ENCODE data around the gene CDC14B.

- TF ChIP-seq POLR2AphosphoS5 (IDR thresholded peaks at IDR 0.05; ENCODE audit: borderline replicate concordance, low read depth, low read length) (no peak), EZH2 (IDR thresholded peaks at IDR 0.05) (no peak), FOXP2 (optimal IDR thresholded peaks at IDR 0.05; ENCODE audit: control extremely low read depth, extremely low read length, insufficient read depth) (no peak)
Observed at GRCh38 chr9:96585426-96585825, 34.2 kb downstream of the CDC14B start.

Measured in SK-N-MC (cell line).